A549 (cell line): Measurements from ENCODE around the gene PPP2R2D. TPM values are rescaled to one million over a fixed set of nuclear protein-coding genes. Genes with fewer than 3 reads are reported as not detected.
A peak's percentile ranks its signal among the peaks of the same experiment; 100 is the strongest.

Experiments
- ATAC-seq, 2 experiments: fragments of 200-7000 bp in 1 of 2; fragments of >200 bp in 1 of 2; cut with Nextera tagmentation in 1 of 2; cut with Tn5 transposase in 1 of 2; 3 replicates each; pipeline versions ENCODE4 v1.8.0 to v1.9.1; 2018 to 2020; ENCODE audit warnings: mild to moderate bottlenecking in 1 of 2, moderate library complexity in 1 of 2
- CTCF ChIA-PET: fragments of 300-600 bp; sonication (Branson Sonifier 250); formaldehyde crosslinking; extraction: SDS; loops from one replicate; lab custom pipeline; 2021; ENCODE audit warnings: antibody characterized with exemption, inconsistent platforms; lab: Yijun Ruan, JAX
- POLR2A ChIA-PET: fragments of 350-600 bp; formaldehyde crosslinking; extraction: SDS; loops from one replicate; lab custom pipeline; 2021; ENCODE audit warnings: antibody characterized with exemption, inconsistent platforms; lab: Yijun Ruan, JAX
- DNase-seq, 2 experiments: peaks; one replicate each; pipeline versions ENCODE4 v3.0.0 to v3.0.0-alpha.2; 2011 to 2016; ENCODE audit warnings: low read depth in 1 of 2, low spot score in 1 of 2
- FAIRE-seq: peaks from 2 replicates; lab custom pipeline; 2011; peaks lifted over from hg19 to GRCh38; lab: Jason Lieb, UNC
- H3K27ac ChIP-seq, 2 experiments: fragments of >200 bp; sonication (Bioruptor Twin); formaldehyde crosslinking; 3 replicates each; pipeline ENCODE4 v1.5.1; 2016 to 2017
- H3K4me1 ChIP-seq: fragments of >200 bp; sonication (Bioruptor Twin); formaldehyde crosslinking; 3 replicates; pipeline ENCODE4 v1.6.1; 2016
- H3K4me2 ChIP-seq: fragments of >200 bp; sonication (Bioruptor Twin); formaldehyde crosslinking; 3 replicates; pipeline ENCODE4 v1.6.1; 2016
- H3K4me3 ChIP-seq: fragments of >200 bp; sonication (Bioruptor Twin); formaldehyde crosslinking; 3 replicates; pipeline ENCODE4 v1.5.1; 2016
- H3K9me3 ChIP-seq: fragments of >200 bp; sonication (Bioruptor Twin); formaldehyde crosslinking; 3 replicates; pipeline ENCODE4 v1.6.1; 2016
- FOSB ChIP-seq: fragments of 250-450 bp; sonication (Bioruptor Pico); IDR thresholded peaks from 2 replicates; pipeline ENCODE4 v1.5.0; 2020; ENCODE audit warnings: mild to moderate bottlenecking, moderate library complexity
- GATA3 ChIP-seq: IDR thresholded peaks from 2 replicates; pipeline ENCODE4 v1.6.1; 2012; ENCODE audit warnings: borderline replicate concordance
- HEYL ChIP-seq: fragments of 250-450 bp; sonication (Bioruptor Pico); IDR thresholded peaks from 2 replicates; pipeline ENCODE4 v1.8.0; 2021; ENCODE audit warnings: mild to moderate bottlenecking, moderate library complexity
- HOXB13 ChIP-seq: fragments of 250-450 bp; sonication (Bioruptor Pico); IDR thresholded peaks from 2 replicates; pipeline ENCODE4 v1.5.0; 2020; ENCODE audit warnings: low read depth, mild to moderate bottlenecking, moderate library complexity
- NPAS2 ChIP-seq: fragments of 250-450 bp; sonication (Bioruptor Pico); IDR thresholded peaks from 2 replicates; pipeline ENCODE4 v1.8.0; 2022; ENCODE audit warnings: mild to moderate bottlenecking, moderate library complexity, borderline replicate concordance
- RAD21 ChIP-seq, 2 experiments: fragments of >200 bp in 1 of 2; sonication (Bioruptor Twin) in 1 of 2; formaldehyde crosslinking in 1 of 2; IDR thresholded peaks in 1 of 2; conservative IDR thresholded peaks in 1 of 2; 2 replicates in 1 of 2; 3 replicates in 1 of 2; pipeline ENCODE4 v1.6.1; 2012 to 2018; ENCODE audit warnings: inconsistent platforms in 1 of 2
- SMC3 ChIP-seq: fragments of >200 bp; sonication (Bioruptor Twin); formaldehyde crosslinking; IDR thresholded peaks from 3 replicates; pipeline ENCODE4 v1.6.1; 2018; ENCODE audit warnings: inconsistent platforms
- SREBF2 ChIP-seq: fragments of 450-650 bp; IDR thresholded peaks from 2 replicates; pipeline ENCODE4 v1.6.1; 2014; ENCODE audit warnings: mild to moderate bottlenecking, moderate library complexity
- TFCP2L1 ChIP-seq: fragments of 250-450 bp; sonication (Bioruptor Pico); IDR thresholded peaks from 2 replicates; pipeline ENCODE4 v1.5.0; 2021; ENCODE audit warnings: mild to moderate bottlenecking
- ZNF302 ChIP-seq: fragments of 250-450 bp; sonication (Bioruptor Pico); IDR thresholded peaks from 2 replicates; pipeline ENCODE4 v1.9.0; 2021; ENCODE audit warnings: inconsistent platforms, mild to moderate bottlenecking, moderate library complexity
- WGBS: methylation state at CpG from one replicate; pipeline ENCODE4 v1.1.6; 2017; ENCODE audit errors: missing lambda C conversion rate; 5-methylcytosine and 5-hydroxymethylcytosine counted together
- polyA plus RNA-seq, 4 experiments: library from polyadenylated mRNA; depleted of rRNA in 3 of 4; stranded (reverse); fragments of >200 nt; fragmentation: RNase III in 1 of 4; extraction: RNeasy Plus Mini Kit Qiagen cat#74134 plus additional on column Dnase treatment in 1 of 4; gene quantifications; 2 replicates in 3 of 4; 3 replicates in 1 of 4; pipeline ENCODE4 v1.2.3, GENCODE V29; 2011 to 2017
- TF ChIP-seq, protein P1 (sequence below): fragments of 250-450 bp; sonication (Bioruptor Pico); IDR thresholded peaks from 2 replicates; pipeline ENCODE4 v1.5.0; 2021; ENCODE audit warnings: mild to moderate bottlenecking, moderate library complexity, borderline replicate concordance
- TF ChIP-seq, protein P2 (sequence below): fragments of >200 bp; sonication (Bioruptor Twin); formaldehyde crosslinking; IDR thresholded peaks from 3 replicates; pipeline ENCODE4 v1.5.1; 2016
- TF ChIP-seq, protein P3 (sequence below): fragments of >200 bp; sonication (Bioruptor Twin); formaldehyde crosslinking; IDR thresholded peaks from 3 replicates; pipeline ENCODE4 v1.6.1; 2016
- TF ChIP-seq, protein P4 (sequence below): fragments of 200-600 bp; sonication (generic); IDR thresholded peaks from 2 replicates; pipeline ENCODE4 v1.6.1; 2016; ENCODE audit warnings: antibody characterized with exemption, mild to moderate bottlenecking, moderate library complexity

The PPP2R2D gene
- polyA plus RNA-seq, 2 of the 4 experiments (the other 2 are of a cell fraction): 23.9 to 36.0 TPM

DNA sequence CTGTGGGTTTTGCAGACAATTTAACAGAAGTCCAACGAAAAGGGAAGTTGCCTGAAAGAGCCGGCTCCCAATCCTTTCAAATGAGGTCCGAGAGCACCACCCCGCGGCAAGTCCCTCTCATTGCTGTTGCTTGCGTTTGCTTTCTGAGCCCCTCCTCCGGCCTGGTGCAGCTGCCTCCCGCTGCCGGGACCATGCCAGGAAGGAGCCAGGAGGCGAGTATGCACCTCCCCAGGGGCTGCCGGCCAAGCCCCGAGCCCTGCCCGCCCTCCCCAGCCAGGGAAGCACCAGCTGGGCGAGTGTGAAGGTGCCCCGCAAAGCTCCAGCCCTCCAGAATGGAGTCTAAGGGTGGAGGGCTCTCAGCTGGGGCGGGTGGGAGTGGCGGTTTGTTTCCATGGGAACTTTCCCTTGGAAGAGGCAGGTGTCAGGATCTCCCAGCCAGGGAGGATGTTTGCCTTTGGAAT, 25.8 kb upstream of the PPP2R2D start:
- 9% methylated on average over 9 of the region's 17 CpGs for whole genome bisulfite sequencing
- ATAC-seq: peak; percentile 64 to 92
- FAIRE-seq: no peak
- peak; percentile 93 for TF ChIP-seq RAD21 (conservative IDR thresholded peaks at IDR 0.05 in 1 of 2, IDR thresholded peaks at IDR 0.05 in 1 of 2)
- no peak for TF ChIP-seq FOSB (CRISPR knock-in tag)
- TF ChIP-seq, protein P1, sequence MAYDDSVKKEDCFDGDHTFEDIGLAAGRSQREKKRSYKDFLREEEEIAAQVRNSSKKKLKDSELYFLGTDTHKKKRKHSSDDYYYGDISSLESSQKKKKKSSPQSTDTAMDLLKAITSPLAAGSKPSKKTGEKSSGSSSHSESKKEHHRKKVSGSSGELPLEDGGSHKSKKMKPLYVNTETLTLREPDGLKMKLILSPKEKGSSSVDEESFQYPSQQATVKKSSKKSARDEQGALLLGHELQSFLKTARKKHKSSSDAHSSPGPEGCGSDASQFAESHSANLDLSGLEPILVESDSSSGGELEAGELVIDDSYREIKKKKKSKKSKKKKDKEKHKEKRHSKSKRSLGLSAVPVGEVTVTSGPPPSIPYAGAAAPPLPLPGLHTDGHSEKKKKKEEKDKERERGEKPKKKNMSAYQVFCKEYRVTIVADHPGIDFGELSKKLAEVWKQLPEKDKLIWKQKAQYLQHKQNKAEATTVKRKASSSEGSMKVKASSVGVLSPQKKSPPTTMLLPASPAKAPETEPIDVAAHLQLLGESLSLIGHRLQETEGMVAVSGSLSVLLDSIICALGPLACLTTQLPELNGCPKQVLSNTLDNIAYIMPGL (CRISPR knock-in tag): no peak
- TF ChIP-seq, protein P2, sequence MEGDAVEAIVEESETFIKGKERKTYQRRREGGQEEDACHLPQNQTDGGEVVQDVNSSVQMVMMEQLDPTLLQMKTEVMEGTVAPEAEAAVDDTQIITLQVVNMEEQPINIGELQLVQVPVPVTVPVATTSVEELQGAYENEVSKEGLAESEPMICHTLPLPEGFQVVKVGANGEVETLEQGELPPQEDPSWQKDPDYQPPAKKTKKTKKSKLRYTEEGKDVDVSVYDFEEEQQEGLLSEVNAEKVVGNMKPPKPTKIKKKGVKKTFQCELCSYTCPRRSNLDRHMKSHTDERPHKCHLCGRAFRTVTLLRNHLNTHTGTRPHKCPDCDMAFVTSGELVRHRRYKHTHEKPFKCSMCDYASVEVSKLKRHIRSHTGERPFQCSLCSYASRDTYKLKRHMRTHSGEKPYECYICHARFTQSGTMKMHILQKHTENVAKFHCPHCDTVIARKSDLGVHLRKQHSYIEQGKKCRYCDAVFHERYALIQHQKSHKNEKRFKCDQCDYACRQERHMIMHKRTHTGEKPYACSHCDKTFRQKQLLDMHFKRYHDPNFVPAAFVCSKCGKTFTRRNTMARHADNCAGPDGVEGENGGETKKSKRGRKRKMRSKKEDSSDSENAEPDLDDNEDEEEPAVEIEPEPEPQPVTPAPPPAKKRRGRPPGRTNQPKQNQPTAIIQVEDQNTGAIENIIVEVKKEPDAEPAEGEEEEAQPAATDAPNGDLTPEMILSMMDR: peak; percentile 77
- peak; percentile 76 for TF ChIP-seq SMC3
- no peak for TF ChIP-seq ZNF302 (CRISPR knock-in tag)
- no peak for TF ChIP-seq HEYL
- Histone ChIP-seq H3K27ac (peak overlapping the region in 1 of 2 experiments; percentile 35; a peak in 1 of 6 replicates), H3K4me2 (peak overlapping the region; percentile 75), H3K9me3 (no peaks in the 10 kb centered on the region), H3K4me3 (no peak overlapping the region), H3K4me1 (peaks cover 14% of the 10 kb centered on the region; the same call in 2 of the 3 replicates)
- ChIA-PET CTCF (interaction anchor here (0.6 to 2.9 kb wide), 28 partner anchors 9 to 1736 kb away, joined by 3 to 23 read pairs (median 4); no protein-coding TSS in a partner anchor), POLR2A (no interaction called here)
- peak; percentile 79 to 84 for DNase-seq

DNA sequence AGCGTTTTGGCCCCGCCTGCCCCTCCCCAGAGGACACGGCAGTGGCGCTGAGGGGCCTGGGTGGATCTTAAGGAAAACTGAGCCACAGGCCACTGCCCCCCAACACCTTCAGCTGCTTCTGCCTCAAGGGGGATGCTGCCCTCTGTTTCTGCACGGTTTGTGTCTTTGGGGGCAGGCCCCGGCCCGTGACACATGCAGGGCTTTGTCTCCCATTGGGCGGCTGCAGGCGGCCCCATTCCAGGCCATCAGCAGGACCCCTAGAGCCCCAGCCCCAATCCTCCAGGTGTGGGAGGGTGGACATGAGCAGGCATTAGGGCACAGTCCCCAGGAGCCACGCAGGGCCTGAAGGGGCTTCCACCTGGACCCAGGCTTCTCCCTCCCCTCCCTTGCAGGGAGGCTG, 25.3 kb upstream of the PPP2R2D start:
- DNase-seq (no peak), ATAC-seq (peak in 1 of 2 experiments; percentile 4; a peak in 2 of 6 replicates), FAIRE-seq (no peak)
- peak overlapping the region; percentile 75; the same call in 2 of the 3 replicates for H3K4me2 ChIP-seq
- H3K27ac ChIP-seq: no peak overlapping the region
- 79% methylated on average over 8 of the region's 10 CpGs for WGBS
- H3K4me1 ChIP-seq: peaks cover 14% of the 10 kb centered on the region; the same call in 2 of the 3 replicates
- no peak overlapping the region for H3K4me3 ChIP-seq
- ChIA-PET CTCF (interaction anchor here (0.7 to 2.9 kb wide), 24 partner anchors 9 to 1736 kb away, joined by 3 to 23 read pairs (median 4); no protein-coding TSS in a partner anchor), POLR2A (no interaction called here)
- TF ChIP-seq SREBF2 (no peak), TFCP2L1 (CRISPR knock-in tag) (no peak), NPAS2 (no peak), HOXB13 (no peak), SMC3 (no peak), ZNF302 (CRISPR knock-in tag) (no peak), GATA3 (no peak), HEYL (no peak)
- TF ChIP-seq, protein P3, sequence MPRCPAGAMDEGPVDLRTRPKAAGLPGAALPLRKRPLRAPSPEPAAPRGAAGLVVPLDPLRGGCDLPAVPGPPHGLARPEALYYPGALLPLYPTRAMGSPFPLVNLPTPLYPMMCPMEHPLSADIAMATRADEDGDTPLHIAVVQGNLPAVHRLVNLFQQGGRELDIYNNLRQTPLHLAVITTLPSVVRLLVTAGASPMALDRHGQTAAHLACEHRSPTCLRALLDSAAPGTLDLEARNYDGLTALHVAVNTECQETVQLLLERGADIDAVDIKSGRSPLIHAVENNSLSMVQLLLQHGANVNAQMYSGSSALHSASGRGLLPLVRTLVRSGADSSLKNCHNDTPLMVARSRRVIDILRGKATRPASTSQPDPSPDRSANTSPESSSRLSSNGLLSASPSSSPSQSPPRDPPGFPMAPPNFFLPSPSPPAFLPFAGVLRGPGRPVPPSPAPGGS: no peak
- TF ChIP-seq, protein P4, sequence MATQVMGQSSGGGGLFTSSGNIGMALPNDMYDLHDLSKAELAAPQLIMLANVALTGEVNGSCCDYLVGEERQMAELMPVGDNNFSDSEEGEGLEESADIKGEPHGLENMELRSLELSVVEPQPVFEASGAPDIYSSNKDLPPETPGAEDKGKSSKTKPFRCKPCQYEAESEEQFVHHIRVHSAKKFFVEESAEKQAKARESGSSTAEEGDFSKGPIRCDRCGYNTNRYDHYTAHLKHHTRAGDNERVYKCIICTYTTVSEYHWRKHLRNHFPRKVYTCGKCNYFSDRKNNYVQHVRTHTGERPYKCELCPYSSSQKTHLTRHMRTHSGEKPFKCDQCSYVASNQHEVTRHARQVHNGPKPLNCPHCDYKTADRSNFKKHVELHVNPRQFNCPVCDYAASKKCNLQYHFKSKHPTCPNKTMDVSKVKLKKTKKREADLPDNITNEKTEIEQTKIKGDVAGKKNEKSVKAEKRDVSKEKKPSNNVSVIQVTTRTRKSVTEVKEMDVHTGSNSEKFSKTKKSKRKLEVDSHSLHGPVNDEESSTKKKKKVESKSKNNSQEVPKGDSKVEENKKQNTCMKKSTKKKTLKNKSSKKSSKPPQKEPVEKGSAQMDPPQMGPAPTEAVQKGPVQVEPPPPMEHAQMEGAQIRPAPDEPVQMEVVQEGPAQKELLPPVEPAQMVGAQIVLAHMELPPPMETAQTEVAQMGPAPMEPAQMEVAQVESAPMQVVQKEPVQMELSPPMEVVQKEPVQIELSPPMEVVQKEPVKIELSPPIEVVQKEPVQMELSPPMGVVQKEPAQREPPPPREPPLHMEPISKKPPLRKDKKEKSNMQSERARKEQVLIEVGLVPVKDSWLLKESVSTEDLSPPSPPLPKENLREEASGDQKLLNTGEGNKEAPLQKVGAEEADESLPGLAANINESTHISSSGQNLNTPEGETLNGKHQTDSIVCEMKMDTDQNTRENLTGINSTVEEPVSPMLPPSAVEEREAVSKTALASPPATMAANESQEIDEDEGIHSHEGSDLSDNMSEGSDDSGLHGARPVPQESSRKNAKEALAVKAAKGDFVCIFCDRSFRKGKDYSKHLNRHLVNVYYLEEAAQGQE: no peak
- H3K9me3 ChIP-seq: no peaks in the 10 kb centered on the region
